Stimulated activated CD4-positive, alpha-beta T cell treated with anti-CD3 and anti-CD28 coated beads, Interleukin-2, amount 100 ng/mL, for 4 hours (primary cell): ENCODE data around the gene VCX2.
"Not testable (repeated sequence)": the region's sequence is repeated elsewhere in the genome, so short reads cannot be mapped to it uniquely, and the experiment has no call there.

Experiments used
- DNase-seq: peaks from one replicate; pipeline ENCODE4 v3.0.0-alpha.2; 2020; ENCODE audit warnings: low read depth

Gene VCX2

DNA sequence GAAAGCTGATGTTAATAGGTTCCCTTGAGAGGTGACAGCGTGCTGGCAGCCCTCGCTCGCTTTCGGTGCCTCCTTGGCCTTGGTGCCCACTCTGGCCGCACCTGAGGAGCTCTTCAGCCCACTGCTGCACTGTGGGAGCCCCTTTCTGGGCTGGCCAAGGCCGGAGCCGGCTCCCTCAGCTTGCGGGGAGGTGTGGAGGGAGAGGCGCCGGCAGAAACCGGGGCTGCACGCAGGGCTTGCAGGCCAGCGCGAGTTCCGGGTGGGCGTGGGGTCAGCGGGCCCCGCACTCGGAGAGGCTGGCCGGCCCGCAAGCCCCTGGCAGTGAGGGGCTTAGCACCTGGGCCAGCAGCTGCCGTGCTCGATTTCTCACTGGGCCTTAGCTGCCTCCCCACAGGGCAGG, 49.7 kb downstream of the VCX2 start:
- DNase-seq: not testable (repeated sequence)
